Medulla oblongata (tissue), 1 donor: ENCODE data around the gene GPC3.

Experiments used
- DNase-seq: peaks from one replicate; pipeline ENCODE4 v3.0.0-alpha.2; 2015; ENCODE audit errors: extremely low spot score

Gene GPC3

GRCh38 chrX:133968109-133968508 is 17.3 kb downstream of the GPC3 start:
- DNase-seq = no peak

GRCh38 chrX:133966199-133966598 is 19.2 kb downstream of the GPC3 start:
- DNase-seq = no peak

GRCh38 chrX:133965321-133965720 is 20.1 kb downstream of the GPC3 start:
- DNase-seq = no peak

GRCh38 chrX:133961046-133961445 is 24.3 kb downstream of the GPC3 start:
- DNase-seq = no peak

- no peak for DNase-seq
Measured at GRCh38 chrX:133959972-133960371, 25.4 kb downstream of the GPC3 start.

- DNase-seq = no peak
Measured at GRCh38 chrX:133958997-133959688, 26.3 kb downstream of the GPC3 start.

- no peak for DNase-seq
Measured at GRCh38 chrX:133956570-133957340, 28.6 kb downstream of the GPC3 start.

GRCh38 chrX:133953785-133954355 is 31.5 kb downstream of the GPC3 start:
- no peak for DNase-seq

GRCh38 chrX:133953078-133953477 is 32.3 kb downstream of the GPC3 start:
- no peak for DNase-seq

- no peak for DNase-seq
Measured at GRCh38 chrX:133951098-133951497, 34.3 kb downstream of the GPC3 start.

- DNase-seq = no peak
Measured at GRCh38 chrX:133950214-133950613, 35.2 kb downstream of the GPC3 start.

GRCh38 chrX:133948895-133949294 is 36.5 kb downstream of the GPC3 start:
- DNase-seq = no peak

- DNase-seq = no peak
Measured at GRCh38 chrX:133947996-133948395, 37.4 kb downstream of the GPC3 start.

GRCh38 chrX:133947022-133947421 is 38.4 kb downstream of the GPC3 start:
- DNase-seq = no peak

GRCh38 chrX:133943507-133943906 is 41.9 kb downstream of the GPC3 start:
- DNase-seq = no peak

- DNase-seq = no peak
Measured at GRCh38 chrX:133939655-133940302, 45.6 kb downstream of the GPC3 start.

- DNase-seq = no peak
Measured at GRCh38 chrX:133938530-133938929, 46.9 kb downstream of the GPC3 start.

GRCh38 chrX:133937022-133937421 is 48.4 kb downstream of the GPC3 start:
- DNase-seq = no peak

GRCh38 chrX:133935076-133935475 is 50.3 kb downstream of the GPC3 start:
- DNase-seq = no peak

GRCh38 chrX:133933316-133933715 is 52.1 kb downstream of the GPC3 start:
- DNase-seq = no peak

GRCh38 chrX:133929836-133930464 is 55.4 kb downstream of the GPC3 start:
- DNase-seq = no peak

- DNase-seq = no peak
Measured at GRCh38 chrX:133928365-133928764, 57.0 kb downstream of the GPC3 start.
